ENCODE data around the gene ESX1.

Gene ESX1

DNA sequence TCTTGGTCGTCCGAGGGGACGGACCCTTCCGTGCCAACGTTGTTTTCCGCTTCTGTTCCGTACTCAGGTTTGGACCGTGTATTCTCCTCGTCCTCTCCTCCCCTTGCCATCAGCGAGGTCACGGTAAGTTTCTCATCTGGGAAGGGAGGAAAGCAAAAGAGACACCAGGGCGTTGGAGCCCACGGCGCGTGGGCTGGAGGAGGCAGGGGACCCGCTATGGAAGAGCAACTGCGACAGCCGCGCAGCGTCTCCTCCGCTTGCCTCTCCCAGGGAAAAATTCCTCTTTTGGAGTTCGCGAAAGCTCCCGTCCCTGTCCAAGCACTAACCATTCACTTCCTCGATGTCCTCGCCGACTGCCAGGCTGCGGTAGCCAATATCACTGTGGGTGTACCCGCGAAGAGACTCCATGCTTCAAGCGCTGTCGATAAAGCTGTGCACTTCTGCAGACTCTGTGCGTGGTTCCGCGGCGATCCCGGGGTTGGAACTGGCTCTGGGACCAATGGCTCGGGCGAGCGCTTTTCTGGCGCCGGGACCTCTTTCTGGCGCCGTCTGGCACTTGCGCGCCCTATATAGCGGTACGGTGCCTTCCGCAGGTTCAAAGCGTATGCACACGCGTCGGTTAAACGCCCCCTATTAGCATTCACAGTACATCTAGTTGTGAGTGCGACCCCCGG is at the start of gene ESX1:
Gene ESX1 (minus strand): TSS at position 492 of the 674 bp plus-strand sequence. CDS start 84 bp downstream, at position 408.
- Mint-ChIP-seq H3K4me1 (peaks cover 5% of the 10 kb centered on the region), H3K4me3 (peak within 1 kb of the TSS; percentile 65), H3K27ac (no peak within 1 kb of the TSS), H3K27me3 (peaks cover 8% of the 10 kb centered on the region), H3K9me3 (no peaks in the 10 kb centered on the region), H3K36me3 (no peaks in the 10 kb centered on the region)
- DNase-seq (ENCODE audit: low spot score in 2 of 2) = no peak
- no peak for ATAC-seq (ENCODE audit: low read depth)

DNA sequence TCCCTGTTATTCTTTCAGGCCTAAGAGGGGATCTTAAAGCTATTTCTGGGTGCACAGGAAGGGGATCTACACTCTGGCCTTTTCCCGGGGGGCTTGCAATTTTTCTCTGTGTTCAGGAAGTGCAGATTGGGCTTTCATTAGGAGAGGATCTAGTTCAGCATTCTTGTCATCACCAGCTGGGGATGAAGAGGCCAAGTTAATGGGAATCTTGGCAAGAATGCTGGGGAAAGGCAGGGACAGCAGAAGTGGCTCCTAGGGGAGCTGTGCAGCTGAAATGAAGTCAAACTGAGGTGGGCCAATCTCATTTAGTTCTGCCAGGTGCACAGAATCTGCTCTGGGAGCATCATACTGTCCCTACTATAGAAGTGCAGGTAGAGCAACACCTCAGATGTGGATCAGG is 40.9 kb upstream of the ESX1 start:
- ATAC-seq (ENCODE audit: low read depth) (no peak), DNase-seq (ENCODE audit: low spot score in 2 of 2) (no peak)
- Mint-ChIP-seq H3K4me3 (no peak overlapping the region), H3K9me3 (no peaks in the 10 kb centered on the region), H3K4me1 (no peaks in the 10 kb centered on the region), H3K36me3 (no peaks in the 10 kb centered on the region), H3K27me3 (no peaks in the 10 kb centered on the region), H3K27ac (no peak overlapping the region)

DNA sequence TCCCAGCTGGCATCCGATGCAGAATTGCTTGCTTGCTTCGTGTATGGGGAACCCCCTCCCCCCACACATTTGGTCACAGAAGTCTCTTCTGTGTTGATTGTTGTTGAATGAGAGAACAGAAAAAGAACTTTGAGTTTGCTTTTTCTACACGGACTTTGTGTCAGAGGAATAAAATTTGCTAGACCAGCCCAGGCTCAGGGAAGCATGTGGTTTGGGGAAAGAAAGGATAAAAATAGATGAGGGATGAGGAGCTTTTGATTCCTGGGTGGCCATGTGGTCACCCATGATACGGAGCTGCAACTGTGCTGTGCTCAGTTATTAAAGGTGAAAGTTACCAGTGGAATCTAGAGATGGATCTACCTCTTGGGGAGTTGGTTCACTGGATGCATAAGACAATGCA is 34.2 kb upstream of the ESX1 start:
- DNase-seq (ENCODE audit: low spot score in 2 of 2) (no peak), ATAC-seq (ENCODE audit: low read depth) (no peak)
- no peaks in the 10 kb centered on the region for H3K36me3 Mint-ChIP-seq
- H3K27ac Mint-ChIP-seq = no peak overlapping the region
- H3K27me3 Mint-ChIP-seq = peaks cover 5% of the 10 kb centered on the region
- no peaks in the 10 kb centered on the region for H3K9me3 Mint-ChIP-seq
- H3K4me1 Mint-ChIP-seq = no peaks in the 10 kb centered on the region
- no peak overlapping the region for H3K4me3 Mint-ChIP-seq

DNA sequence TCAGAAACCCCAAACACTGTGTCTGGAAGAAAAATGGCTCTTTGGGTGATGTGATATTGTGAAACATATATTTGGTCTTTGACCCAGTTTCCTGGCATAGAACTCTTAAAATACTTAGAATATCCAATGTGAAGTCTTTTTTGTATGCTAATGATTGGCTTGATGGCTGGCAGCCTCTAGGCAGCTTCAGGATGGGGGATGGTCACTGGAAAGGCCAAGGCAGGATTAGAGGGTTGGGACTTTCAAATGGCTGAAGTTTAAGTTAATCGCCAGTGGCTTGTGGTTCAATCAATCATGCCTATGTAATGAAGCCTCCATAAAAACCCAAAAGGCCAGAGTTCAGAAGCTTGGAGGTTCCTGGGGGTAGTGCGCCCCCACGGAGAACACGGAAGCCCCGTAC is 33.5 kb upstream of the ESX1 start:
- no peaks in the 10 kb centered on the region for H3K36me3 Mint-ChIP-seq
- no peak overlapping the region for H3K27ac Mint-ChIP-seq
- peaks cover 5% of the 10 kb centered on the region for H3K27me3 Mint-ChIP-seq
- no peaks in the 10 kb centered on the region for H3K9me3 Mint-ChIP-seq
- no peaks in the 10 kb centered on the region for H3K4me1 Mint-ChIP-seq
- no peak for ATAC-seq (ENCODE audit: low read depth)
- DNase-seq (ENCODE audit: low spot score in 2 of 2) = no peak
- no peak overlapping the region for H3K4me3 Mint-ChIP-seq

DNA sequence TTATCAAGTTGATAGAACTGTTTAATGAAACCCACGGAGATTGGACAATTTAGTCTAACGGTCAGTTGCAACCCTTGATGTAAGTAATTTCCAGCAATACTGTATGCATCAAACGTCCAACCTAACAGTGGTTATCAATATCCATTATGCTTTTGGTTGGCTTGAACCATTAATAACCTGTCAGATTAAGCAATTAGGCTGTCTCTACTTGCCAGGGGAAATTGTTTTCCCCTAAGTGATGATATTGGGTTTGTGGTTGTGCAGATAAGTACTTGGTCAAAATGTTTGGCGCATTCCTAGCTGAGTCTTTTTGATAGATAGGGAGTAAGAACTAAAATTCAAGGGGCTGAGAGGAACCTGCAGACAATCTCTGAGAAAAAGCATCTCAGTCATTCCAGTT is 30.5 kb upstream of the ESX1 start:
- DNase-seq (ENCODE audit: low spot score in 2 of 2) (no peak), ATAC-seq (ENCODE audit: low read depth) (no peak)
- Mint-ChIP-seq H3K4me1 (no peaks in the 10 kb centered on the region), H3K27me3 (peaks cover 7% of the 10 kb centered on the region), H3K9me3 (no peaks in the 10 kb centered on the region), H3K4me3 (no peak overlapping the region), H3K27ac (no peak overlapping the region), H3K36me3 (no peaks in the 10 kb centered on the region)

DNA sequence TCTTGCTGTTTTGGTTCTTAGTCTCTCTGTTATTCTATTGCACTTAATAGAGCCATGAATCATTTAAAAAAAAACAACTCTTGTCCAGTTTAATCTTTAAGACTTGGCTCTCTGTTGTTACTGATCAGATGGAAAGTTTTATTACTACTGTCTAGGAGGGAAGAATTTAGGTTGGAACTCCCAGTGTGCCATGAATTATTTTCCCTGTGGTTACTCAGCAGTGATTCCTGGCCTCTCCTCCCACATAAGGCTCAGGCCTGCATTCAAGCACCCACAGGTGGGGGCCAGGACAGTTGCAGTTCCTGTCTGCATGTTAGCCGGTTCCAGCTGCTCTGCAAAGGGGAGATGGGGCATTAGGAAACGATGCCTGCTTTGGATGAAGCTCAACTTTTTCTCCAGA is 29.8 kb upstream of the ESX1 start:
- H3K27ac Mint-ChIP-seq = no peak overlapping the region
- ATAC-seq (ENCODE audit: low read depth) (no peak), DNase-seq (ENCODE audit: low spot score in 2 of 2) (no peak)
- H3K9me3 Mint-ChIP-seq = no peaks in the 10 kb centered on the region
- H3K36me3 Mint-ChIP-seq = no peaks in the 10 kb centered on the region
- peaks cover 7% of the 10 kb centered on the region for H3K27me3 Mint-ChIP-seq
- no peak overlapping the region for H3K4me3 Mint-ChIP-seq
- no peaks in the 10 kb centered on the region for H3K4me1 Mint-ChIP-seq

DNA sequence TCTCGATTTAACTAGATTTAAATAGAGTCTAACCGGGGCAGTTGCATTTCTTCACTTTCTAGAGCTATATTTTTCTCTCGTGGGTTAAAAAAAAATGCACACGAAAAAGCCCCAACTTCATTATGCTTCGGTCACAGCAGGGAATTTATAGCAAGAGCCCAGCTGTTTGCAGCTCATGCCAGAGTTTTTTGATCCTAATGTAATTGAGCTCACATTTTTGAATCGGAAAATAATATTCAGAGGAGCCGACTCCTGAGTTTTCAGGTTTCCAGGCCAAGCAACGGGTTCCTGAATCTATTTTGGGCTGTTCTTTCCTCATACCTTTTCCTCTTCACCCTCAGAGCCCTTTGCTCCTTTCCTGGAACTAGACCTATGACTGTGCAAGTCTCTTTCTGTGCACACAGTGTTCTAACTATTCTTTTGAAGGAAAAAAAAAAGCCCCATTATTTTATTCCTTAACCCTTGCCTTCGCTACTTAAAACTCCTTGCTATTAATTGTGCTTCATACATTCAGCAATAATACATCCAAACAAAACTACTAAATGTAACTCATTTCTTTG is 27.5 kb upstream of the ESX1 start:
- H3K27ac Mint-ChIP-seq = no peak overlapping the region
- H3K36me3 Mint-ChIP-seq = no peaks in the 10 kb centered on the region
- DNase-seq (ENCODE audit: low spot score in 2 of 2) (no peak), ATAC-seq (ENCODE audit: low read depth) (no peak)
- no peaks in the 10 kb centered on the region for H3K9me3 Mint-ChIP-seq
- H3K4me3 Mint-ChIP-seq = no peak overlapping the region
- H3K4me1 Mint-ChIP-seq = no peaks in the 10 kb centered on the region
- peaks cover 13% of the 10 kb centered on the region for H3K27me3 Mint-ChIP-seq

DNA sequence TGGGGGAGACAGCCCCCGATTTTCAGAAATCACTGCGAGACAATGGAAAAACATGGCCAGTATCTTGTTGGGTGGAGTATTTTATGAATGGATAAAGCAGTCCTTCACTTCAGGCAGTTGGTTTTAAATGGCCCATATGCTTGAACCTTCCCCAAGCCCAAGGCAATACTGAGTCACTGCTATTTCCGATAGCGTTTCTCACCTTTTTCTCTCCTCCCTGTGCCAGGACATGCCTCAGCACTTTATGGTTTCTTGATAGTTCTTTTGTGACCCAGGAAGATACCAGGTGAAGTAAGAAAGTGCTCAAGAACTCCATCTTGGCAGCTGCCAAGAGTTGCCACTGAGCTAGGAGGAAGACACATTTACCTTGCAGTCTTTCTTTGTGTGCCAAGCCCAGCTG is 26.8 kb upstream of the ESX1 start:
- H3K4me3 Mint-ChIP-seq = no peak overlapping the region
- no peaks in the 10 kb centered on the region for H3K9me3 Mint-ChIP-seq
- H3K27me3 Mint-ChIP-seq = peaks cover 12% of the 10 kb centered on the region
- ATAC-seq (ENCODE audit: low read depth) (no peak), DNase-seq (ENCODE audit: low spot score in 2 of 2) (no peak)
- H3K27ac Mint-ChIP-seq = no peak overlapping the region
- H3K36me3 Mint-ChIP-seq = no peaks in the 10 kb centered on the region
- H3K4me1 Mint-ChIP-seq = no peaks in the 10 kb centered on the region

DNA sequence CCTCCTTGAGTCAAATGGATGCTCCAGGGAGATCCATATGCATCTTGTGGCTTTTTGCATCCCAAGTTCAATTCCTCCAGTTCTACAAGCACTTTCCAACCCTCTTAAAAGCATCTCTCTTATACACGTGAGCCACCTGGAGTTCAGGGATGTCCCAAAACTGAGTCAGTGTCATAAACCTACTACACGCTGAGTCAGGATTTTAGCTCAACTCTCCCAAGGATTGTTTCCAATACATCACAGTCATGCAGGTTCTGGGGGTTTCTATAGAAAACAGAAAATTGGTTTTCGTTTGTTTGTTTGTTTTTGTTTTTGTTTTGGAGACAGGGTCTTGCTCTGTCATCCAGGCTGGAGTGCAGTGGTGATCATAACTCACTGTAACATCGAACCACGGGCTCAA is 25.9 kb upstream of the ESX1 start:
- ATAC-seq (ENCODE audit: low read depth) = no peak
- H3K4me1 Mint-ChIP-seq = no peaks in the 10 kb centered on the region
- DNase-seq (ENCODE audit: low spot score in 2 of 2) = no peak
- H3K36me3 Mint-ChIP-seq = no peaks in the 10 kb centered on the region
- H3K4me3 Mint-ChIP-seq = no peak overlapping the region
- H3K27ac Mint-ChIP-seq = no peak overlapping the region
- H3K27me3 Mint-ChIP-seq = peaks cover 10% of the 10 kb centered on the region
- no peaks in the 10 kb centered on the region for H3K9me3 Mint-ChIP-seq

DNA sequence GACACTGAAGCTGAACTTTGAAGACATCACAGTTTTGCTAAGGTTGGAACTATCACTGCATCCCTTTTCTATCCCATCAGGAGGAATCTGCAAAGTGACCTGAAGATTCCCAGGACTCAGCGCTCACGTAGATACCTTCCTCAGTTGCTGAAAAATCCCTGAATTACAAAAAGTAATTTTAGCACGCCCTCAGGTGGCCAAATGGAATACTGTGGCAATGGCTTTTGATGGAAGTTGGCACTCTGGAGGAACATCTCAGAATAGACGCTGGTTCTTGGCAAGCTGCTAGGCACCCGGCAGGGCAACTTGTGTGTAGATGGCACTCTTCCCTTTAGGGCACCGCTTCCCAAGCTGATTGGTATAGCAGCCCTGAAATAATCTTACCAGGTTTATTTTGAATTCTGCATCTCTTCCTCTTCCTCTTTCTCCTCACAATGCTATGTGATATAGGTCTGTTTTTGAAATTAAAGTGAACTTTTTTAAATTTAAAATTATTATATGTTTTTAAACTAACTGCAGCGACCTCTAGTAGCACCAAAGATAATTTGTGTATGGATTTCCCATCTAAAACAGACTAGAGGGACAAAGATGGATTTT is 16.3 kb upstream of the ESX1 start:
- no peak overlapping the region for H3K4me3 Mint-ChIP-seq
- H3K9me3 Mint-ChIP-seq = no peaks in the 10 kb centered on the region
- H3K4me1 Mint-ChIP-seq = peaks cover 5% of the 10 kb centered on the region
- no peak for ATAC-seq (ENCODE audit: low read depth)
- peaks cover 3% of the 10 kb centered on the region for H3K27me3 Mint-ChIP-seq
- no peaks in the 10 kb centered on the region for H3K36me3 Mint-ChIP-seq
- peak overlapping the region; percentile 41 for H3K27ac Mint-ChIP-seq
- no peak for DNase-seq (ENCODE audit: low spot score in 2 of 2)

DNA sequence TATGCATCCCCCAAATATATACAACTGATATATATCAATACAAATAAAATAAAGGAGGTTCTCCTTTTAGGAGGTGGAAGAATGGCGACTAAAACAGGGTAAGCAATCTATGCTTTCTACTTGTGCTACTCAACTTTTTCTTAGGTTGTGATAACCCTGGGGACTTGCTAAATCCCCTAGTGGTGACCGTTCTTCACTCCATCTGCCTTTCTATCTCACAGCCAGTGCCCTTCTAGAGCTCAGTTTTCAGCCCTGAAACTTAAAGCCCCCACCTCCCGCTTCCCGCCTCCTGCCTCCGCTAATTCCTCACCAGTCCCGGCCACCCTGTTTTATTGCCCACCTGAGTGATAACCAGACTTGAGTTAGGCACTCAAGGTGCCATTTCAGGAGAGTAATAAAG is 15.5 kb upstream of the ESX1 start:
- H3K36me3 Mint-ChIP-seq = no peaks in the 10 kb centered on the region
- ATAC-seq (ENCODE audit: low read depth) (no peak), DNase-seq (ENCODE audit: low spot score in 2 of 2) (no peak)
- H3K4me3 Mint-ChIP-seq = no peak overlapping the region
- peaks cover 5% of the 10 kb centered on the region for H3K4me1 Mint-ChIP-seq
- peaks cover 3% of the 10 kb centered on the region for H3K27me3 Mint-ChIP-seq
- peak overlapping the region; percentile 41 for H3K27ac Mint-ChIP-seq
- H3K9me3 Mint-ChIP-seq = no peaks in the 10 kb centered on the region

DNA sequence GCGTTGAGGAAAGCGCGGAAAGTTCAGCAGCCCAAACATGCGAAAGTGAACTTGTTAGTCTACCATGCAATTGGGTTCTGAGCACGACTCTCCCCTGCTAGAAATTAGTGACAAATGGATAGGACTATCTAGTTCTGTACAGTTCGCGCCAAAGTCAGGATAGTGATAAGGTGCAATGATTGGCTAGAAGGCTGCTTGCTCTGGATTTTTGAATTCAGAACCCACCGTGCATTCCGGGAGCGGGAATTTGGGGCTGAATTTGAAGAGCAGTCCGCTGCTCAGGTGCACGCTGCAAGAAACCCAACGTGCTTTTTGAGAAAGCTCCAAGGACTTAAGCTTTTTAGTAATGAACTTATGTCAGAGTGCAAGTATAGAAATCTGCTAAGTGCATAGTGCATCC is 732 bp upstream of the ESX1 start:
- Mint-ChIP-seq H3K9me3 (no peaks in the 10 kb centered on the region), H3K36me3 (no peaks in the 10 kb centered on the region), H3K4me3 (no peak overlapping the region), H3K27ac (no peak overlapping the region), H3K27me3 (peaks cover 8% of the 10 kb centered on the region), H3K4me1 (peaks cover 5% of the 10 kb centered on the region)
- no peak for DNase-seq (ENCODE audit: low spot score in 2 of 2)
- ATAC-seq (ENCODE audit: low read depth) = no peak

DNA sequence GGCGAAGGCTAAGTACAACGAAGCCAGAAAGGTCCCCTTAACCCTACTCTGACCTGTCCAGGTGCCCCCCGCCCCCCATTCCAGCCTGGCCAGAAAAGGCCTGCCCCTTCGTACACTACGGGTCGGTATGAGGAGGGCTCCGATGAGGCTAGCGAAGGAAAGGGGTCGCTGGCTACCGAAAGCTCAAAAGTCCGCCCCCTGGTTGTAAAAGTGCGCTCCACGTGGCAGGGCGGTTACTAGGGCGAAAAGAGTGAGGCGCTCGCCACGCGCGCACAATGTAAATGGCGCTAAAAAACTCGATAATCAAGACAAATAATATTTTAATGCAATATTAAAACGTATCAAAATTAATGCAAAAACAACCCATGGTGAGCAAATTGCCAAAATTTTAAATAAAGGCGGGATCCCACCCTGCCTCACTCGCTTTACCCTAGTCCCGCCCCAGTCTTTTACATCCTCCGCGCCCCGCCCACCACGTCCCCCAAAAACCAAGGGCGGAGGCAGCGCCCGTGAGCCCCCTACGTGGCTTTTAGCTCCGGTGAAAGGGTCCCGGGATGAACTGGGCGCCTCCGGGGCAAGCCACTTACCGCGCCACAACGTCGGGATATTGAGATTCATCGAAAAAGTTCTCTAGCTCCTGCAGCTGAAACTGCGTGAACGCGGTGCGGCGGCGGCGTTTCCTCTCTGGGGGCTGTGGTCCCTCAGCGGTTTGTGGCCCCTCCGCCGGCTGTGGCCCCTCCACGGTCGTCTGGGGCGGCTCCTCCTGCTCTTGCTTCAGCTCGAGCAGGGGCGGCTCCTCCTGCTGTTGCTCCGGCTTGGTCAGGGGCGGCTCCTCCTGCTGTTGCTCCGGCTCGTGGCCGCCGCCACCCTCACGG is 929 bp downstream of the ESX1 start:
- H3K4me3 Mint-ChIP-seq = peak overlapping the region; percentile 65
- ATAC-seq (ENCODE audit: low read depth) (no peak), DNase-seq (ENCODE audit: low spot score in 2 of 2) (no peak)
- no peak overlapping the region for H3K27ac Mint-ChIP-seq
- no peaks in the 10 kb centered on the region for H3K36me3 Mint-ChIP-seq
- peaks cover 5% of the 10 kb centered on the region for H3K4me1 Mint-ChIP-seq
- H3K9me3 Mint-ChIP-seq = no peaks in the 10 kb centered on the region
- peaks cover 7% of the 10 kb centered on the region for H3K27me3 Mint-ChIP-seq

DNA sequence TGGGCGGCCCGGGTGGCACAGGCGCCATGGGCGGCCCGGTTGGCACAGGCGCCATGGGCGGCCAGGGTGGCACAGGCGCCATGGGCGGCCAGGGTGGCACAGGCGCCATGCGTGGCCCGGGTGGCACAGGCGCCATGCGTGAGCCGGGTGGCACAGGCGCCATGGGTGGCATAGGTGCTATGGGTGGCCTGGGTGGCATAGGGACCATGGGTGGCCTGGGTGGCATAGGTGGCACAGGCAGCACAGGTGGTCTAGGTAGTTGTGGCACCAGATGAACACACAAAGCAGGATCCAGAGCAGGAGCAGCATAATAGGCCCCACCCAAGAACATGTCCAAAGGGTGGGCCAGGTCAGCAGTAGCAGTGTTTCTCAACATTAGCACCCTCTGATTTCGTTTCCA is 4.3 kb downstream of the ESX1 start:
- H3K4me1 Mint-ChIP-seq = peaks cover 5% of the 10 kb centered on the region
- H3K4me3 Mint-ChIP-seq = no peak overlapping the region

More for the DNA sequence above, 4.3 kb downstream of the ESX1 start:
- Mint-ChIP-seq H3K9me3 (no peaks in the 10 kb centered on the region), H3K27me3 (peaks cover 4% of the 10 kb centered on the region), H3K27ac (no peak overlapping the region), H3K36me3 (no peaks in the 10 kb centered on the region)
- no peak for ATAC-seq (ENCODE audit: low read depth)
- DNase-seq (ENCODE audit: low spot score in 2 of 2) = no peak

Measured in memory B cell (primary cell).